Measurements from ENCODE around the gene SWT1. TPM values are rescaled to one million over a fixed set of nuclear protein-coding genes. Genes with fewer than 3 reads are reported as not detected.

SWT1 gene
- total RNA-seq, 1 experiment from 2014 or later = 2.1 TPM

- intact Hi-C loops (cut with micrococcal nuclease; ENCODE audit: unreplicated experiment) (loop anchor here (5.0 to 10.0 kb wide), 3 partner anchors 158 to 365 kb away; no protein-coding TSS in a partner anchor), in situ Hi-C loops (cut with HindIII; ENCODE audit: low pct_unique_long_range_greater_than_20kb, low sequenced_read_pairs) (no loop called here)
- Histone ChIP-seq H3K36me3 (ENCODE audit: control insufficient read depth, insufficient read depth, low read length) (no peaks in the 10 kb centered on the region; the same call in 1 of the 2 replicates), H3K4me1 (ENCODE audit: control insufficient read depth, insufficient read depth, low read length) (peaks cover 17% of the 10 kb centered on the region; the same call in 1 of the 2 replicates), H3K27me3 (ENCODE audit: control insufficient read depth, insufficient read depth, low read length) (no peaks in the 10 kb centered on the region), H3K4me3 (ENCODE audit: low read depth in 2 of 2, low read length in 2 of 2) (peak within 1 kb of the TSS; percentile 86 to 97), H3K27ac (ENCODE audit: low read length) (peak within 1 kb of the TSS; percentile 97), H3K9me3 (ENCODE audit: control insufficient read depth, insufficient read depth, low read depth, low read length) (no peaks in the 10 kb centered on the region)
- peak; percentile 76 for TF ChIP-seq POLR2AphosphoS5 (IDR thresholded peaks at IDR 0.05; ENCODE audit: low read depth, low read length)
- 0 out of 4 replicates have a peak, but pooled peaks of 1 of the 2 experiments have one; percentile 17 for TF ChIP-seq REST (IDR thresholded peaks at IDR 0.05; ENCODE audit: insufficient read depth in 1 of 2, low read depth in 2 of 2, low read length in 1 of 2)
- peak; percentile 58 for TF ChIP-seq CTCF (IDR thresholded peaks at IDR 0.05)
- peak; percentile 24; the same call in 1 of the 2 replicates for TF ChIP-seq TCF7L2 (IDR thresholded peaks at IDR 0.05; ENCODE audit: low read depth, low read length)
- peak; percentile 63 for TF ChIP-seq SIN3A (IDR thresholded peaks at IDR 0.05; ENCODE audit: borderline replicate concordance, insufficient read depth, low read depth, low read length)
- no TSS peak for BruUV-seq (replicated peaks)
- ChIA-PET CTCF (interaction anchor here (0.7 kb wide), 1 partner anchor 353 kb away, joined by 3 read pairs; no protein-coding TSS in a partner anchor), POLR2A (interaction anchor here (1.0 kb wide), 1 partner anchor 279 kb away, joined by 4 read pairs; no protein-coding TSS in a partner anchor)
- peak; percentile 90 for ATAC-seq
- DNase-seq (ENCODE audit: low read depth, low spot score) = peak; percentile 47
Measured at GRCh38 chr1:185317034-185317885, 160.3 kb downstream of the SWT1 start, which contains the start of gene IVNS1ABP. Gene IVNS1ABP (minus strand): TSS chr1:185317243. CDS start chr1:185309493, 7,750 bp downstream.

- H3K9me3 ChIP-seq (ENCODE audit: control insufficient read depth, insufficient read depth, low read depth, low read length) = no peaks in the 10 kb centered on the region
- peaks cover 17% of the 10 kb centered on the region; the same call in 1 of the 2 replicates for H3K4me1 ChIP-seq (ENCODE audit: control insufficient read depth, insufficient read depth, low read length)
- ATAC-seq (no peak; the same call in 1 of the 2 replicates), DNase-seq (ENCODE audit: low read depth, low spot score) (peak; percentile 10)
- H3K27me3 ChIP-seq (ENCODE audit: control insufficient read depth, insufficient read depth, low read length) = no peaks in the 10 kb centered on the region
- intact Hi-C loops (cut with micrococcal nuclease; ENCODE audit: unreplicated experiment) = loop anchor here (5.0 to 10.0 kb wide), 3 partner anchors 157 to 364 kb away; no protein-coding TSS in a partner anchor
- CTCF ChIA-PET = no interaction called here
- H3K36me3 ChIP-seq (ENCODE audit: control insufficient read depth, insufficient read depth, low read length) = no peaks in the 10 kb centered on the region; the same call in 1 of the 2 replicates
- peak overlapping the region; percentile 86 to 97 for H3K4me3 ChIP-seq (ENCODE audit: low read depth in 2 of 2, low read length in 2 of 2)
- in situ Hi-C loops (cut with HindIII; ENCODE audit: low pct_unique_long_range_greater_than_20kb, low sequenced_read_pairs) = no loop called here
- TF ChIP-seq CTCF (IDR thresholded peaks at IDR 0.05) (no peak), REST (IDR thresholded peaks at IDR 0.05; ENCODE audit: insufficient read depth in 1 of 2, low read depth in 2 of 2, low read length in 1 of 2) (no peak), TCF7L2 (IDR thresholded peaks at IDR 0.05; ENCODE audit: low read depth, low read length) (no peak), SIN3A (IDR thresholded peaks at IDR 0.05; ENCODE audit: borderline replicate concordance, insufficient read depth, low read depth, low read length) (no peak), POLR2AphosphoS5 (IDR thresholded peaks at IDR 0.05; ENCODE audit: low read depth, low read length) (no peak)
- POLR2A ChIA-PET = no interaction called here
- BruUV-seq (replicated peaks) = TSS peak; percentile 88
- peak overlapping the region; percentile 97 for H3K27ac ChIP-seq (ENCODE audit: low read length)
Measured at GRCh38 chr1:185317886-185318310, 160.9 kb downstream of the SWT1 start.

All from Panc1 (cell line).